ENCODE data around the gene NUP58.

Gene NUP58

GRCh38 chr13:25301347-25302113, at the start of gene NUP58:
Gene NUP58, plus strand, starts transcription at chr13:25301625. Its CDS starts 149 bp downstream, at chr13:25301774.
- peak; percentile 87 to 92 (median 88) for DNase-seq (ENCODE audit: low read depth in 3 of 3)

- DNase-seq (ENCODE audit: low read depth in 3 of 3): no peak
These were observed 49.2 kb upstream of the NUP58 start for GRCh38 chr13:25252225-25252624.

- DNase-seq (ENCODE audit: low read depth in 3 of 3): no peak
These were observed 48.7 kb upstream of the NUP58 start for GRCh38 chr13:25252752-25253151.

- DNase-seq (ENCODE audit: low read depth in 3 of 3): no peak
These were observed 47.7 kb upstream of the NUP58 start for GRCh38 chr13:25253702-25254101.

- DNase-seq (ENCODE audit: low read depth in 3 of 3): no peak
These were observed 39.2 kb upstream of the NUP58 start for GRCh38 chr13:25262261-25262660.

- no peak for DNase-seq (ENCODE audit: low read depth in 3 of 3)
These were observed 34.7 kb upstream of the NUP58 start for GRCh38 chr13:25266706-25267105.

GRCh38 chr13:25267715-25268114, 33.7 kb upstream of the NUP58 start:
- DNase-seq (ENCODE audit: low read depth in 3 of 3): no peak

- DNase-seq (ENCODE audit: low read depth in 3 of 3): no peak
These were observed 32.9 kb upstream of the NUP58 start for GRCh38 chr13:25268561-25268960.

- DNase-seq (ENCODE audit: low read depth in 3 of 3): no peak
These were observed 24.7 kb upstream of the NUP58 start for GRCh38 chr13:25276748-25277147.

- DNase-seq (ENCODE audit: low read depth in 3 of 3): no peak
These were observed 21.0 kb upstream of the NUP58 start for GRCh38 chr13:25280396-25280795.

GRCh38 chr13:25281193-25281934, 20.1 kb upstream of the NUP58 start:
- no peak for DNase-seq (ENCODE audit: low read depth in 3 of 3)

- DNase-seq (ENCODE audit: low read depth in 3 of 3): peak in 1 of 3 experiments; percentile 6
These were observed 19.5 kb upstream of the NUP58 start for GRCh38 chr13:25281935-25282332.

- DNase-seq (ENCODE audit: low read depth in 3 of 3): peak in 1 of 3 experiments; percentile 12
These were observed 15.0 kb upstream of the NUP58 start for GRCh38 chr13:25286308-25286968.

- DNase-seq (ENCODE audit: low read depth in 3 of 3): peak; percentile 91 to 94 (median 91)
These were observed 14.2 kb upstream of the NUP58 start, which contains the start of gene MTMR6 for GRCh38 chr13:25286969-25287961. Gene MTMR6, minus strand, starts transcription at chr13:25287488. Its CDS starts 241 bp downstream, at chr13:25287247.

GRCh38 chr13:25288966-25289365, 12.5 kb upstream of the NUP58 start:
- no peak for DNase-seq (ENCODE audit: low read depth in 3 of 3)

- no peak for DNase-seq (ENCODE audit: low read depth in 3 of 3)
These were observed 9.7 kb upstream of the NUP58 start for GRCh38 chr13:25291691-25292090.

GRCh38 chr13:25292301-25292700, 9.1 kb upstream of the NUP58 start:
- no peak for DNase-seq (ENCODE audit: low read depth in 3 of 3)

GRCh38 chr13:25295228-25295627, 6.2 kb upstream of the NUP58 start:
- no peak for DNase-seq (ENCODE audit: low read depth in 3 of 3)

GRCh38 chr13:25295701-25296100, 5.7 kb upstream of the NUP58 start:
- no peak for DNase-seq (ENCODE audit: low read depth in 3 of 3)

GRCh38 chr13:25300861-25301346, 521 bp upstream of the NUP58 start:
- DNase-seq (ENCODE audit: low read depth in 3 of 3): peak in 1 of 3 experiments; percentile 9

GRCh38 chr13:25302121-25302520, 696 bp downstream of the NUP58 start:
- no peak for DNase-seq (ENCODE audit: low read depth in 3 of 3)

Measured in stimulated activated CD4-positive, alpha-beta T cell treated with anti-CD3 and anti-CD28 coated beads, TNF-alpha, amount 100 ng/mL, for 24 hours (primary cell).